ENCODE measurements around the gene TMEM258.

TMEM258 gene

GRCh38 chr11:61750631-61751273 lies 41.6 kb downstream of the TMEM258 start:
- in situ Hi-C loops (cut with MboI; ENCODE audit: low pct_unique_long_range_greater_than_20kb, low sequenced_read_pairs): no loop called here
- DNase-seq: no peak

GRCh38 chr11:61749591-61750217 lies 42.7 kb downstream of the TMEM258 start:
- peak; percentile 86 for DNase-seq
- in situ Hi-C loops (cut with MboI; ENCODE audit: low pct_unique_long_range_greater_than_20kb, low sequenced_read_pairs): no loop called here

- no peak for DNase-seq
- in situ Hi-C loops (cut with MboI; ENCODE audit: low pct_unique_long_range_greater_than_20kb, low sequenced_read_pairs): no loop called here
These were observed 44.5 kb downstream of the TMEM258 start for GRCh38 chr11:61747967-61748285.

GRCh38 chr11:61747192-61747966 lies 45.0 kb downstream of the TMEM258 start:
- DNase-seq: peak; percentile 59
- in situ Hi-C loops (cut with MboI; ENCODE audit: low pct_unique_long_range_greater_than_20kb, low sequenced_read_pairs): no loop called here

- in situ Hi-C loops (cut with MboI; ENCODE audit: low pct_unique_long_range_greater_than_20kb, low sequenced_read_pairs): no loop called here
- no peak for DNase-seq
These were observed 45.8 kb downstream of the TMEM258 start for GRCh38 chr11:61746442-61747191.

GRCh38 chr11:61745781-61746441 lies 46.5 kb downstream of the TMEM258 start:
- DNase-seq: no peak
- in situ Hi-C loops (cut with MboI; ENCODE audit: low pct_unique_long_range_greater_than_20kb, low sequenced_read_pairs): no loop called here

GRCh38 chr11:61744609-61745156 lies 47.7 kb downstream of the TMEM258 start:
- DNase-seq: no peak
- in situ Hi-C loops (cut with MboI; ENCODE audit: low pct_unique_long_range_greater_than_20kb, low sequenced_read_pairs): no loop called here

GRCh38 chr11:61744181-61744580 lies 48.2 kb downstream of the TMEM258 start:
- in situ Hi-C loops (cut with MboI; ENCODE audit: low pct_unique_long_range_greater_than_20kb, low sequenced_read_pairs): no loop called here
- no peak for DNase-seq

GRCh38 chr11:61743486-61744095 lies 48.8 kb downstream of the TMEM258 start:
- in situ Hi-C loops (cut with MboI; ENCODE audit: low pct_unique_long_range_greater_than_20kb, low sequenced_read_pairs): no loop called here
- no peak for DNase-seq

GRCh38 chr11:61742391-61742790 lies 50.0 kb downstream of the TMEM258 start:
- peak; percentile 69 for DNase-seq
- in situ Hi-C loops (cut with MboI; ENCODE audit: low pct_unique_long_range_greater_than_20kb, low sequenced_read_pairs): no loop called here

GRCh38 chr11:61739966-61740365 lies 52.4 kb downstream of the TMEM258 start:
- in situ Hi-C loops (cut with MboI; ENCODE audit: low pct_unique_long_range_greater_than_20kb, low sequenced_read_pairs): no loop called here
- DNase-seq: no peak

GRCh38 chr11:61739413-61739812 lies 53.0 kb downstream of the TMEM258 start:
- in situ Hi-C loops (cut with MboI; ENCODE audit: low pct_unique_long_range_greater_than_20kb, low sequenced_read_pairs): no loop called here
- DNase-seq: no peak
